GM12878 (cell line): ENCODE data around the gene LPIN1.

Experiments
- CBFB ChIP-seq: IDR thresholded peaks from 2 replicates; pipeline ENCODE4 v1.6.1; 2016; ENCODE audit warnings: antibody characterized with exemption, low read depth
- POLR2A ChIP-seq: IDR thresholded peaks from 2 replicates; pipeline ENCODE4 v1.6.1; 2011; ENCODE audit warnings: low read depth, mild to moderate bottlenecking, low read length
- POLR2AphosphoS5 ChIP-seq: IDR thresholded peaks from 2 replicates; pipeline ENCODE4 v1.6.1; 2011; ENCODE audit warnings: mild to moderate bottlenecking, low read length, inconsistent platforms

GRCh38 chr2:11805024-11805423 lies 58.6 kb downstream of the LPIN1 start:
- TF ChIP-seq CBFB (no peak), POLR2AphosphoS5 (no peak), POLR2A (no peak)
